GM23338 (cell line): Measurements from ENCODE around the gene CFAP58. TPM values are rescaled to one million over a fixed set of nuclear protein-coding genes. Genes with fewer than 3 reads are reported as not detected.
A peak's percentile ranks its signal among the peaks of the same experiment; 100 is the strongest.

ENCODE experiments used
- ATAC-seq: fragments of 200-7000 bp; cut with Tn5 transposase; 3 replicates; pipeline ENCODE4 v1.9.1; 2020
- DNase-seq: peaks from one replicate; pipeline ENCODE4 v3.0.0-alpha.2; 2015; ENCODE audit warnings: low spot score
- H2AFZ ChIP-seq: fragments of 200-600 bp; sonication (generic); 2 replicates; pipeline ENCODE4 v1.8.0; 2016; ENCODE audit warnings: antibody characterized with exemption, mild to moderate bottlenecking, moderate library complexity
- H3F3A ChIP-seq: fragments of 200-600 bp; sonication (generic); replicated peaks from 2 replicates; pipeline ENCODE4 v1.8.0; 2017; ENCODE audit warnings: antibody characterized with exemption, mixed run types, low read depth
- H3K27ac ChIP-seq: fragments of 200-600 bp; sonication (generic); 2 replicates; pipeline ENCODE4 v1.6.1; 2016; ENCODE audit warnings: low read depth
- H3K27me3 ChIP-seq: fragments of 200-600 bp; sonication (generic); 2 replicates; pipeline ENCODE4 v1.8.0; 2016; ENCODE audit warnings: mild to moderate bottlenecking, mixed run types, moderate library complexity; ENCODE audit not compliant: insufficient read depth
- H3K36me3 ChIP-seq: fragments of 200-600 bp; sonication (generic); 2 replicates; pipeline ENCODE4 v1.8.0; 2016; ENCODE audit warnings: mild to moderate bottlenecking; ENCODE audit not compliant: insufficient read depth
- H3K4me1 ChIP-seq: fragments of 200-600 bp; sonication (generic); 2 replicates; pipeline ENCODE4 v1.8.0; 2016; ENCODE audit warnings: mild to moderate bottlenecking, moderate library complexity; ENCODE audit not compliant: insufficient read depth
- H3K4me2 ChIP-seq: fragments of 200-600 bp; sonication (generic); 2 replicates; pipeline ENCODE4 v1.7.1; 2017; ENCODE audit warnings: mixed run types
- H3K4me3 ChIP-seq: fragments of 200-600 bp; sonication (generic); 2 replicates; pipeline ENCODE4 v1.6.1; 2016; ENCODE audit warnings: mixed run types
- H3K79me2 ChIP-seq: fragments of 200-600 bp; sonication (generic); replicated peaks from 2 replicates; pipeline ENCODE4 v1.8.0; 2017; ENCODE audit warnings: mild to moderate bottlenecking; ENCODE audit not compliant: insufficient read depth
- H3K9me2 ChIP-seq: fragments of 200-600 bp; sonication (generic); 2 replicates; pipeline ENCODE4 v1.8.0; 2017; ENCODE audit not compliant: insufficient read depth
- H4K20me1 ChIP-seq: fragments of 200-600 bp; sonication (generic); replicated peaks from 2 replicates; pipeline ENCODE4 v1.8.0; 2017; ENCODE audit warnings: mild to moderate bottlenecking; ENCODE audit not compliant: insufficient read depth
- H3K27ac Mint-ChIP-seq: 2 replicates; pipeline ENCODE4 v1.8.0; 2020; ENCODE audit warnings: inconsistent platforms, mild to moderate bottlenecking, moderate library complexity, mixed read lengths
- H3K27me3 Mint-ChIP-seq: 3 replicates; pipeline ENCODE4 v1.8.0; 2022; ENCODE audit warnings: low read depth, mild to moderate bottlenecking, moderate library complexity, mixed read lengths, inconsistent platforms; ENCODE audit not compliant: insufficient read depth, poor library complexity
- H3K36me3 Mint-ChIP-seq: 3 replicates; pipeline ENCODE4 v1.8.0; 2021; ENCODE audit warnings: low read depth, mild to moderate bottlenecking, inconsistent platforms, moderate library complexity, mixed read lengths
- H3K4me1 Mint-ChIP-seq: 3 replicates; pipeline ENCODE4 v1.8.0; 2020; ENCODE audit warnings: mild to moderate bottlenecking, inconsistent platforms, mixed read lengths
- H3K4me3 Mint-ChIP-seq: 3 replicates; pipeline ENCODE4 v1.8.0; 2021; ENCODE audit warnings: moderate library complexity, mild to moderate bottlenecking, inconsistent platforms, mixed read lengths
- H3K9me3 Mint-ChIP-seq: 3 replicates; pipeline ENCODE4 v1.8.0; 2020; ENCODE audit warnings: moderate library complexity, mild to moderate bottlenecking, inconsistent platforms, mixed read lengths
- CREB1 ChIP-seq: fragments of 250-450 bp; sonication (Bioruptor Pico); IDR thresholded peaks from 2 replicates; pipeline ENCODE4 v1.5.0; 2020; ENCODE audit warnings: low read depth, mild to moderate bottlenecking, moderate library complexity
- ETS1 ChIP-seq: IDR thresholded peaks from 2 replicates; pipeline ENCODE4 v1.6.1; 2016; ENCODE audit warnings: antibody characterized with exemption
- EZH2 ChIP-seq: fragments of 200-600 bp; sonication (generic); IDR thresholded peaks from one replicate; pipeline ENCODE4 v1.8.0; 2017; ENCODE audit warnings: antibody characterized with exemption, mild to moderate bottlenecking, low read depth; ENCODE audit not compliant: unreplicated experiment
- JUNB ChIP-seq: IDR thresholded peaks from one replicate; pipeline ENCODE4 v1.6.1; 2016; ENCODE audit warnings: antibody characterized with exemption; ENCODE audit not compliant: unreplicated experiment
- NANOG ChIP-seq: IDR thresholded peaks from 2 replicates; pipeline ENCODE4 v1.6.1; 2016; ENCODE audit warnings: antibody characterized with exemption, borderline replicate concordance
- POLR2AphosphoS5 ChIP-seq: IDR thresholded peaks from 2 replicates; pipeline ENCODE4 v1.6.1; 2016; ENCODE audit warnings: antibody characterized with exemption, low read depth
- REST ChIP-seq: IDR thresholded peaks from one replicate; pipeline ENCODE4 v1.6.1; 2018; ENCODE audit warnings: antibody characterized with exemption; ENCODE audit not compliant: unreplicated experiment
- STAT1 ChIP-seq: IDR thresholded peaks from one replicate; pipeline ENCODE4 v1.6.1; 2016; ENCODE audit warnings: antibody characterized with exemption; ENCODE audit not compliant: unreplicated experiment
- ZNF114 ChIP-seq: fragments of 250-450 bp; sonication (Bioruptor Pico); IDR thresholded peaks from 2 replicates; pipeline ENCODE4 v1.5.0; 2020; ENCODE audit warnings: mild to moderate bottlenecking, moderate library complexity
- polyA plus RNA-seq: library from polyadenylated mRNA; unstranded; fragments of >200 nt; fragmentation: Nextera tagmentation; extraction: Ambion mirVana; gene quantifications from 2 replicates; pipeline ENCODE4 v1.2.1, GENCODE V29; 2016
- total RNA-seq: library from RNA; depleted of rRNA; stranded (reverse); fragments of >200 nt; shearing (Covaris generic); gene quantifications from 2 replicates; pipeline ENCODE4 v1.2.3, GENCODE V29; 2014
- TF ChIP-seq, protein P1 (sequence below): fragments of 250-450 bp; sonication (Bioruptor Pico); IDR thresholded peaks from 2 replicates; pipeline ENCODE4 v1.5.0; 2020; ENCODE audit warnings: mild to moderate bottlenecking, moderate library complexity

Gene CFAP58
- total and polyA plus RNA-seq, 2 experiments from 2014 or later: 0.63 to 0.89 TPM

DNA sequence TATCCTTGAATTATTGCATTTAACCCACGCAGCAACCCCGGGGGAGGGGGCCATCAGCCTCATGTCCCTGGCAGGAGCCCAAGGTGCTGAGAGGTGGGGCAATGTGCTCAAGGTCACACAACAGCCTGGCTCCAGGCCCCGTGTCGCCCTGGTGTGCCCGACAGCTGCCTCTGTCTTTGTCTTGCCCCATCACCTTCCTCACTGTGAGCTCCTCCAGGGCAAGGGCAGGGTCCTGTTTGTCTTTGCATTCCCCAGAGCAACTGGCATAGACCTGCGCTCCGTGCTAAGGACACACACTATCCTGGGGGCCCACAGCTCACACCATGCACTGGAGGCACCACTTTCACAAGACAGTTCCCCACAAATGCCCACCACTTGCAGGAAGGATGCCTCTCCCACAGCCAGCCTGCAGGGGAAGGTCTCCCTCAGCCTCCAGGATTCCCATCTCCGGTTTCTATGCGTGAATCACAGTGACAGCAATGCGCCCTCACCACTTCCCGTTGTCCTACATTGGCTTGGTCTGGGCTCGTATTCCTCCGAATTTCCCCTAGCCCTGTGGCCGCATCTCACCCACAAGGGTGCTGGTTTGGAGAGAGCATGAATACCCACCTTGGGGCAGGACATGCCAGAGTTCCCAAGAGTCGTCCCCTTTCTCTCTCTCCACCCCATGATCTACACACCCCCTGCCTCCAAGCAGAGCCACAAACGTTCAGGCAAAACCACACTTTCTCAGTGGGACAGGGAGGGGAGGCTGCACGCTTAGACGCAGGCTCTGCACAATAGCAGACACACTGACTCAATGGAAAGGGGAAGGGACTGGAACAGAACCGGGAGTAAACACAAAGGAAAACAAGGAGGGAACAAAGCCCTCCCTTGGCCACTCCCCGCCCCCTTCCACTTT lies 25.6 kb upstream of the CFAP58 start:
- H3K9me3 Mint-ChIP-seq: no peaks in the 10 kb centered on the region; the same call in 2 of the 3 replicates
- no peak overlapping the region for H2AFZ ChIP-seq
- peaks cover 96% of the 10 kb centered on the region for H3K79me2 ChIP-seq
- H3K4me3 Mint-ChIP-seq: peak overlapping the region; percentile 58
- H3K36me3 Mint-ChIP-seq: peaks cover 23% of the 10 kb centered on the region
- ATAC-seq (peak; percentile 61), DNase-seq (peak; percentile 44)
- H3K4me3 ChIP-seq: peak overlapping the region; percentile 31; the same call in 1 of the 2 replicates
- H3K27me3 Mint-ChIP-seq: peaks cover 4% of the 10 kb centered on the region
- H3F3A ChIP-seq: peaks cover 7% of the 10 kb centered on the region
- H3K27me3 ChIP-seq: no peaks in the 10 kb centered on the region
- H3K4me1 Mint-ChIP-seq: peaks cover 94% of the 10 kb centered on the region
- H3K4me2 ChIP-seq: peak overlapping the region; percentile 61
- H3K9me2 ChIP-seq: 0 out of 2 replicates have a peak, but pooled peaks cover 2% of the 10 kb centered on the region
- TF ChIP-seq ETS1 (no peak), NANOG (no peak)
- no peaks in the 10 kb centered on the region; the same call in 1 of the 2 replicates for H4K20me1 ChIP-seq
- peak overlapping the region; percentile 98 for H3K27ac Mint-ChIP-seq
- H3K36me3 ChIP-seq: no peaks in the 10 kb centered on the region
- H3K27ac ChIP-seq: peak overlapping the region; percentile 92
- H3K4me1 ChIP-seq: peaks cover 71% of the 10 kb centered on the region

- Histone ChIP-seq H3K4me3 (peak overlapping the region; percentile 33; the same call in 1 of the 2 replicates), H3K27ac (peak overlapping the region; percentile 92), H3K9me2 (0 out of 2 replicates have a peak, but pooled peaks cover 2% of the 10 kb centered on the region), H3K36me3 (no peaks in the 10 kb centered on the region), H3F3A (peaks cover 7% of the 10 kb centered on the region), H3K79me2 (peaks cover 97% of the 10 kb centered on the region), H4K20me1 (no peaks in the 10 kb centered on the region; the same call in 1 of the 2 replicates), H3K27me3 (no peaks in the 10 kb centered on the region), H3K4me1 (peaks cover 71% of the 10 kb centered on the region), H2AFZ (no peak overlapping the region), H3K4me2 (peak overlapping the region; percentile 61)
- Mint-ChIP-seq H3K36me3 (peaks cover 23% of the 10 kb centered on the region), H3K27me3 (peaks cover 9% of the 10 kb centered on the region), H3K27ac (peak overlapping the region; percentile 98), H3K4me1 (peaks cover 94% of the 10 kb centered on the region), H3K9me3 (no peaks in the 10 kb centered on the region; the same call in 2 of the 3 replicates), H3K4me3 (peak overlapping the region; percentile 58)
- no peak for DNase-seq
- ATAC-seq: no peak
- TF ChIP-seq STAT1 (no peak), NANOG (no peak), POLR2AphosphoS5 (no peak), EZH2 (no peak), REST (no peak), CREB1 (CRISPR knock-in tag) (no peak), JUNB (no peak), ZNF114 (CRISPR knock-in tag) (no peak)
- TF ChIP-seq, protein P1, sequence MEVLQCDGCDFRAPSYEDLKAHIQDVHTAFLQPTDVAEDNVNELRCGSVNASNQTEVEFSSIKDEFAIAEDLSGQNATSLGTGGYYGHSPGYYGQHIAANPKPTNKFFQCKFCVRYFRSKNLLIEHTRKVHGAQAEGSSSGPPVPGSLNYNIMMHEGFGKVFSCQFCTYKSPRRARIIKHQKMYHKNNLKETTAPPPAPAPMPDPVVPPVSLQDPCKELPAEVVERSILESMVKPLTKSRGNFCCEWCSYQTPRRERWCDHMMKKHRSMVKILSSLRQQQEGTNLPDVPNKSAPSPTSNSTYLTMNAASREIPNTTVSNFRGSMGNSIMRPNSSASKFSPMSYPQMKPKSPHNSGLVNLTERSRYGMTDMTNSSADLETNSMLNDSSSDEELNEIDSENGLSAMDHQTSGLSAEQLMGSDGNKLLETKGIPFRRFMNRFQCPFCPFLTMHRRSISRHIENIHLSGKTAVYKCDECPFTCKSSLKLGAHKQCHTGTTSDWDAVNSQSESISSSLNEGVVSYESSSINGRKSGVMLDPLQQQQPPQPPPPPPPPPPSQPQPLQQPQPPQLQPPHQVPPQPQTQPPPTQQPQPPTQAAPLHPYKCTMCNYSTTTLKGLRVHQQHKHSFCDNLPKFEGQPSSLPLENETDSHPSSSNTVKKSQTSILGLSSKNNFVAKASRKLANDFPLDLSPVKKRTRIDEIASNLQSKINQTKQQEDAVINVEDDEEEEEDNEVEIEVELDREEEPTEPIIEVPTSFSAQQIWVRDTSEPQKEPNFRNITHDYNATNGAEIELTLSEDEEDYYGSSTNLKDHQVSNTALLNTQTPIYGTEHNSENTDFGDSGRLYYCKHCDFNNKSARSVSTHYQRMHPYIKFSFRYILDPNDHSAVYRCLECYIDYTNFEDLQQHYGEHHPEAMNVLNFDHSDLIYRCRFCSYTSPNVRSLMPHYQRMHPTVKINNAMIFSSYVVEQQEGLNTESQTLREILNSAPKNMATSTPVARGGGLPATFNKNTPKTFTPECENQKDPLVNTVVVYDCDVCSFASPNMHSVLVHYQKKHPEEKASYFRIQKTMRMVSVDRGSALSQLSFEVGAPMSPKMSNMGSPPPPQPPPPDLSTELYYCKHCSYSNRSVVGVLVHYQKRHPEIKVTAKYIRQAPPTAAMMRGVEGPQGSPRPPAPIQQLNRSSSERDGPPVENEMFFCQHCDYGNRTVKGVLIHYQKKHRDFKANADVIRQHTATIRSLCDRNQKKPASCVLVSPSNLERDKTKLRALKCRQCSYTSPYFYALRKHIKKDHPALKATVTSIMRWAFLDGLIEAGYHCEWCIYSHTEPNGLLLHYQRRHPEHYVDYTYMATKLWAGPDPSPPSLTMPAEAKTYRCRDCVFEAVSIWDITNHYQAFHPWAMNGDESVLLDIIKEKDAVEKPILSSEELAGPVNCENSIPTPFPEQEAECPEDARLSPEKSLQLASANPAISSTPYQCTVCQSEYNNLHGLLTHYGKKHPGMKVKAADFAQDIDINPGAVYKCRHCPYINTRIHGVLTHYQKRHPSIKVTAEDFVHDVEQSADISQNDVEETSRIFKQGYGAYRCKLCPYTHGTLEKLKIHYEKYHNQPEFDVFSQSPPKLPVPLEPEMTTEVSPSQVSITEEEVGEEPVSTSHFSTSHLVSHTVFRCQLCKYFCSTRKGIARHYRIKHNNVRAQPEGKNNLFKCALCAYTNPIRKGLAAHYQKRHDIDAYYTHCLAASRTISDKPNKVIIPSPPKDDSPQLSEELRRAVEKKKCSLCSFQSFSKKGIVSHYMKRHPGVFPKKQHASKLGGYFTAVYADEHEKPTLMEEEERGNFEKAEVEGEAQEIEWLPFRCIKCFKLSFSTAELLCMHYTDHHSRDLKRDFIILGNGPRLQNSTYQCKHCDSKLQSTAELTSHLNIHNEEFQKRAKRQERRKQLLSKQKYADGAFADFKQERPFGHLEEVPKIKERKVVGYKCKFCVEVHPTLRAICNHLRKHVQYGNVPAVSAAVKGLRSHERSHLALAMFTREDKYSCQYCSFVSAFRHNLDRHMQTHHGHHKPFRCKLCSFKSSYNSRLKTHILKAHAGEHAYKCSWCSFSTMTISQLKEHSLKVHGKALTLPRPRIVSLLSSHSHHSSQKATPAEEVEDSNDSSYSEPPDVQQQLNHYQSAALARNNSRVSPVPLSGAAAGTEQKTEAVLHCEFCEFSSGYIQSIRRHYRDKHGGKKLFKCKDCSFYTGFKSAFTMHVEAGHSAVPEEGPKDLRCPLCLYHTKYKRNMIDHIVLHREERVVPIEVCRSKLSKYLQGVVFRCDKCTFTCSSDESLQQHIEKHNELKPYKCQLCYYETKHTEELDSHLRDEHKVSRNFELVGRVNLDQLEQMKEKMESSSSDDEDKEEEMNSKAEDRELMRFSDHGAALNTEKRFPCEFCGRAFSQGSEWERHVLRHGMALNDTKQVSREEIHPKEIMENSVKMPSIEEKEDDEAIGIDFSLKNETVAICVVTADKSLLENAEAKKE (CRISPR knock-in tag): no peak
Measured at GRCh38 chr10:104328646-104328895, 25.1 kb upstream of the CFAP58 start.
